GM19467 (cell line): ENCODE results near the gene ITFG1.
A peak's percentile ranks its signal among the peaks of the same experiment; 100 is the strongest.

Source experiments
- ATAC-seq: cut with Tn5 transposase; IDR thresholded peaks from one replicate; pipeline ENCODE4 v1.9.1; 2021; ENCODE audit warnings: mild to moderate bottlenecking, moderate library complexity; ENCODE audit not compliant: unreplicated experiment

ITFG1 gene

DNA sequence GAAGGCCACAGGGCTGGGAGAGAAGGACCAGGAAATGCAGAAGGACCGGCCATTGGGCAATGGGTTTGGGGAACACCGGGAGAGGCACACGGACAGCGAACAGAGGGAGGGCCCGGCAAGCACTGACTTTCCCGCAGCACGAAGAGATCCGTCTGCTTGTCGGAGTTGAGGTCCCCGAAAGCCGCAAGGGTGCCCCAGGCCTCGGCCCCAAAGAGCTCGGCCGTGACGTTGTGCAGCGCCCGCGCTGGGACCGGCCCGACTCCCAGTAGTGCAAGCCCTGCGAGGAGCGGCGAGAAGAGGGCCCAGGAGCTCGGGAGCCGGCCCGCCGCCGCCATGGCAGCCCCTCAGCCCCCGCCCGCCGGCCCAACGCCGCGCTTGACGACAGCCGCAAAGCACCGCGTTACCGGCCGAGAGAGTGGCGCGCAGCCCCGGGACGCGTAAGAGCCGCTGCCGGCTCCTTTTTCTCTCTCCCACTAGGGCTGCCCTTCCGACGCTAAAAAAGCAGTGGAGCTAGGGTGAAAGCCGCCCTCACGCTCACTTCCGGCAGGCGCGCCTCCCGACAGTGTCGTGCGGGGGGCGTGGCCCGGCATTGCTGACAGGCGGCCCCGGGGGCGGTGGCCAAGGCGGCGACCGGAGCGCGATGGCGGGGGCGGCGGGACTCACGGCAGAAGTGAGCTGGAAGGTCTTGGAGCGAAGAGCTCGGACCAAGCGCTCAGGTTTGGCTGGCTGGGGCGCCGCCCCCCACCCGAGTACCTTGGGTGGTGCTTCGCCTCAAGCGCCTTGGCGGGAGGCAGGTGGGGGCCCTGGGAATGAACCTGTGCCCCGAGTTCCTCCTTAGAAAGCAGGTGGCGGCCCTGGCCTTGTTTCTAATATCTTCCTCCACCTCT is at the start of gene ITFG1, which contains the start of gene PHKB:
ITFG1 (minus strand) TSS at position 353 of the 887 bp plus-strand sequence; CDS start at position 335, 18 bp downstream.
PHKB (plus strand) TSS at position 621 of the 887 bp plus-strand sequence; CDS start at position 641, 20 bp downstream.
- ATAC-seq, result peak; percentile 71

DNA sequence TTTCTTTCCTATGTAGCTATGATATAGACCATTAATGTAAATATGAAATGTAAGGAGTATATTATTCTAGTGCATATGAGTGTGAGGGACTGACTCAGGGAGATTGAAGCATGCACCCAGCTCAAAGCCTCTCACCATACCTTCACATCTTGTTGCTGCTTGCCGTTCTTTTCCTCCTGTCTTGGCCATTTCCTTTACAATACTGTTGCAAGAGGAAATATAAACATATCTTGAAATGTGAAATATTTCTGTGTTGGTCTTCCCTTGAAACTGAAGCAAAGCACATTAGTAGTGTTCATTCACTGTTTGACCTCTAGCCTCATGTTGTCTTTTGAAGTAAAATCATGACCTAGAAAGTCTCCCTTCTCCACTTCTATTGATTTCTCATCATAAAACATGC is 46.8 kb upstream of the ITFG1 start:
- no peak for ATAC-seq

DNA sequence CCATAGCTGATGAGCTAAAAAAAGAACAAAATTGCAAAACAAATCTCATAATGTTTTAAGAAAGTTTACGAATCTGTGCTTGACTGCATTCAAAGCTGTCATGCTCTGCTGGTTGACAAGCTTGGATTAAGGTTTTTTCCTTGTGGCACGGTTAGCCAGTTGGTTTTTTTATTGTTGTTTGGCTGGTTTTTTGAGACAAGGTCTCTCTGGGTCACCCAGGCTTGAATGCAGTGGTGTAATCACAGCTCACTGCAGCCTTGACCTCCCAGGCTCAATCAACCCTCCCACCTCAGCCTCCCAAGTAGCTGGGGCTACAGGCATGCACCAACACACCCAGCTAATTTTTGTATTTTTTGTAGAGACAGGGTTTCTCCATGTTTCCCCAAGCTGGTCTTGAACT is 45.9 kb upstream of the ITFG1 start:
- ATAC-seq, result no peak

DNA sequence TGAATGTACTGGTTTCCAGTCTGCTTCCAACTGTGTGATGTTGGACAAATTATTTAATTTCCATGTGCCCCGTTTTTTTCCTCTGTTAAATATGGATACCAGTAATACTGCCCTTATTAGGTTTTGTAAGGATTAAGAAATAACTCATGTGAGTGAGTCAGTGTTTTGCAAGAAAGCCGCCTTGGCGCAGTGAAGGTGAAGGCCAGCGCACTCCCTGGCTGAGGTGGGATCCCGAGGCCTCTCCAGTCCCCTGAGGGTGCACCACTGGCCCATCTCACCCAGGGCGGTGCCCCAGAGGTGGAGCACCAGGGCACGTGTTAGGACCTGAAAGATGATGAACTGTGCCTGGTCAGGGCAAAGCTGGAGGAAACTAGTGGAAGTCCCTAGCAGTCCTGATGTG is 43.7 kb upstream of the ITFG1 start:
- ATAC-seq, result no peak

DNA sequence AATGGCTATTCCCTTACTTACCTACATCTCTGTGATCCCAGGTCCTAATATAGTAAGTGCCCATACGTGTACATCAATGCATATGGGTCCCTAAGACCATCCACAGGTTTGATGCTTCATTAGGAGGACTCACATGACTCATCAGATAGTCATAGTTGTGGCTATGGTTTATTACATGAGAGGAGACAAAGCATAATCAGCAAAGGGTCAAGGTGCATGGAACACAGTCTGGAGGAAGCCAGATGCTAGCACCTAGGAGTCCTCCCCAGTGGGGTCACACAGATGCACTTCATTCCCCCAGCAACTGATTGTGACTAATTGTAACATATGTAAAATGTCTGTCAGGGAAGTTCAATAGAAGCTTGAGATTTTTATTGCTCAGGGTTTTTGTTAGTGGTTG is 43.1 kb upstream of the ITFG1 start:
- ATAC-seq, result no peak

DNA sequence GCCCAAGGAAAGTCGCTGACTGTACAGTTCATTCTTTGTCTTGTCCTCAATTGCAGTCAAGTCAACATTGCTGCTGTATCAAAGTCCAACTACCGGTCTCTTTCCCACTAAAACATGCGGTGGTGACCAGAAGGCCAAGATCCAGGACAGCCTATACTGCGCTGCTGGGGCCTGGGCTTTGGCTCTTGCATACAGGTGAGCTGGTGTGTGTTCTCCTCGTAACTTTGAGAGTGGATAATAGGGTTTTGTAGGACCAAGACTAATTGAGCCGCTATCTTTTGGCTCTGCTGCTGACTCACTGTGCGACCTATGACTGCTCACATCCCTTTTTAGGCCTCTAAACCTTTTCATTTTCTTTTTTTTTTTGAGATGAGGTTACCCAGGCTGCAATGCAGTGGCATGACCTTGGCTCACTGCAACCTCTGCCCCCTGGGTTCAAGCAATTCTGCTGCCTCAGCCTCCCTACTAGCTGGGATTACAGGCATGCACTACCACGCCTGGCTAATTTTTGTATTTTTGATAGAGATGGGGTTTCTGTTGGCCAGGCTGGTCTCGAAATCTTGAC is 38.9 kb upstream of the ITFG1 start:
- ATAC-seq, result no peak

DNA sequence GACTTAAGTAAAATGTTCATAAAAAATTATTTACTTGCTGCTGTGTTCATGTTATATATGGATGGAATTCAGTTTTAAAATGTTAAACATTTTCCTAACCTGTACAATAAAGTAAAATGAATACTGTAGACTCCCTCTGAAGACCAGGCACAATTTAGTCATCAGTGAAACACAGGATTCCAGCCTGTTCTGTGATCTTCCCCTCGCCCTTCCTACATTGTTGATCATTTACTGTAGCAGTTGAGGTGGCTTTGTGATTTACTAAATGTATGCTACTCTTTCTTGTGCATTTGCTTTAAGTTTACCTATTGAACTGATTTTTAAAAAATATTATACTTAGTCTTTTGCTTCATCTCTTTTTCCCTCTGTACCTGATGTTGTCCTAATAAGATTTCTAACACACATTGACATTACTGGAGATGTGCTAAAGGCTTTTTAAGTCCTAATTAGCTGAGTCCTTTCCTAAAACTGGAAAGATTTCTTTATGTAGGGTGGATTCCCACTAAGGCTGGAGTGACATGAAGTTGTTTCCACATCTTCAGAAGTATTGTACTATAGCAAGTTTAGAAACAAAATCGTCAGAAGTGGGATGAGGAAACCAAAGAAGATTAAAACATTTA is 38.3 kb upstream of the ITFG1 start:
- no peak for ATAC-seq

DNA sequence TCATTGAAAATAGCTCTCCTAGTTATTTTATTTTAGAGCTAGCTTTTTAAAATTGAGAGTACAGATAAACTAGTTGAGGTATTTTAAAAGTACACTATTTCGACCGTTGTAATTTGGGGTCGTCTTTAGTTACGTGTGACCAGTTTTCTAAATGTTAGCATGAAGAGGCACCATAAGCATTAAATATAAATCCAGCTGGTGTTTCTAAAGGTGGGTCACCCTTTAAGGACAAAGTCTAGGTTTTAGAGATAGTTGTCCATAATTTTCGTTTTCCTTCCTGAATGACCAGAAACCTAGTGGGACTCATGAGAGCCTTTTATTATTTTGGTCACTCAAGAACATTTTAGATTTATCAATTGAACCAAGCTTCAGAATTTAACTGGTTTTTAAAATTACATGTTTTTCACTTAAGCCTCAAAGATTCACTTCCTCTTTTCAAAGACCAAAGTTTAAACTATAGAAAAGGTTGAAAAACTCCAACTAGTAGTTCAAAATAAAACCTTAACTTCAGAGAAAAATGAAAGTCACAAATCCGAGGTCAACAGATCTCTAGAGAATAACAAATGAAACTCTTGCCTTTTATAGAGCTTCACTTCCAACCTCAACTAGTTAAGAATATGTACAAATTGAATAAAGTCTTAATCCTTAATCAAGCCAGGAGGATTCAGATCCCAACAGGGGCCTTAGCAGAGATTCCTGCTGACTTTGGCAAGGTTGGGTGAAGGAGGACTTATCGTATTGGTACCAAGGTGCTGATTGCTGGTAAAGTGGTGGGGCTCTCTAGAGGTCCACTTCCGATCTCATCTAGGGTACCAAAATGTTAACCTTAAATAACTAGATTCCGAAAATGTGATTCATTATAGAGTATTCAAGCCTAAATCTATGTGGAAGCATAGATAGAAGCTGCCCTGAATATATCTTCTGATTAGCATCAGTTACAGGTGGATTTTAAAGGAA is 32.8 kb upstream of the ITFG1 start:
- peak; percentile 39 for ATAC-seq

DNA sequence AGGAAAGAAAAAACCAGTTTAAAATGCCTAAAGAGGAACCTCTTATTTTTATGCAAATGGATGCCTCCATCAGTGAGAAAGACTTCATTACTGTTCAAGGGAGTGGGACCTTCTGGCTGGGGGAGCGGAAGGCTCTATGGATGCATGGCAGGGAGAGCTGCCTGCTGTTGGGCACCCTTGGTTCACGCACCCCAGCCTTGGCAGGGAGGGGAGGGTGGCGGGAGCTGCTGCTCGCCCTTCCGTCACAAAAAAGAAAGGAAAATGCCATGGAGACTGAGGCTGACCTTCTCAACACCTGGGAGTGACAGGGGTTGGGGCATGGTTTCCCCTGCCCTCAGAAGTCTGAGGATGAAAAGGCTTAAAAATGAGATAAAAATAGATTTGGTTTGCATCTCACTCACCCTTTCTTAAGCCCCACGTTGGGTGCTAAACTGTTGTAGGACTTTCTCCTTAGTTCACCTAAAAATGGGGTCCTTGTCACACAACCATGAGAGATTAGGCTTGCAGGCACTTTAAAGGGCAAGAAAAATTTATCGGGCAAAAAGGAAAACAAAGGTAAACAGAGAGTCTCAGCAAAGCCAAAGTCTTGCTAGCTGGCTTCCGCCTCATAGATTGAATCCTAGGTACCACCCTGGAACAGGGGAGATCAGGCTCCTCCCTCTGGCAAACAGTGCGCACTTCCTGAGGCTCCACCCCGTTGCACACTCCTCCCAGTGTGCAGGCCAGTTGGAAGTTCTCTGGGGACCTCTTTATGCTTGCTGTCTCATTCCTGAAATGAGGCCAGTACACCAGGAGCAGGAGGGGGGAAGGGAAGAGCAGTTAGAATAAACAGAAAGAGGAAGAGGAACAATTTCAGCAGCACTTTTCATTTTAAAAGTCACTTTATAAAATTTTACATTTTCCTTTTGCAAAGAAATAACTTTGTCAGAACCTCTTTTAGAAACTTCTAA is 31.8 kb upstream of the ITFG1 start:
- ATAC-seq, result peak; percentile 76

DNA sequence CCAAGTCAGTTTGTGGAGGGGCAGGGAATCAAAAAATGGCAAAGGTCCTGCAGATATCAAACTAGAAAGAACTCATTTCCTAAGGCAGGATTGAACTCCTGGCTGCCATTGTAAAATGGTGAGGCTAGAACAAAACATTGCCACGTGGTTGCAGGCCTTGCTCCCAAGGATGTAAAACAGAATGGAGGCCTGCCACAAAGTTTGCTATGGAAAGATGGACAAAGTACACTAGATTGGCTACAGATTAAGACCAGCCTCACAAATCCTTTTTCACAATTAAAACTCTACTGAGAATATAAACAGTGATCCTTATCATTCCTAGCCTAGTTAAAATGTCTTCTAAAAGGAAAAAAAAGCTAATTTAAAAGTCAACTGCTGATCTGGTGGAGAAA is 31.2 kb upstream of the ITFG1 start:
- ATAC-seq, result no peak

DNA sequence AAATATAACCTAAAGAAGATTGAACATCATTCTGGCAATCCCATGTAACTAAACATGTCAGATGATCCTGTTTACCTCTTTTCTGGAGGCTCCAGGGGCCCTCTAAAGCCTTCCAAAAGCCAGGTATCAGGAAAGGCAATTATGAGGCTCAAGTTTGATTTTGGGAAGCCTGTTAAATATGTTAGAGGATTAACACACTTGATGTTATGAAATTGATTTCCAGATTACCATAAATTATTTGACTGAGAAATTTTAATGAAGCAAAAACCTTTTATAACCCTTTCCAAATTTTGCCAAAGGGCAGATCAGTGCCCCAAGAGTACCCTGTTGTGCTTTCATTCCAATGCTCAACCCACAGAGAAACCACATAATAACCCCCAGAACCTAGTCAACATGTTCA is 29.6 kb upstream of the ITFG1 start:
- ATAC-seq, result no peak

DNA sequence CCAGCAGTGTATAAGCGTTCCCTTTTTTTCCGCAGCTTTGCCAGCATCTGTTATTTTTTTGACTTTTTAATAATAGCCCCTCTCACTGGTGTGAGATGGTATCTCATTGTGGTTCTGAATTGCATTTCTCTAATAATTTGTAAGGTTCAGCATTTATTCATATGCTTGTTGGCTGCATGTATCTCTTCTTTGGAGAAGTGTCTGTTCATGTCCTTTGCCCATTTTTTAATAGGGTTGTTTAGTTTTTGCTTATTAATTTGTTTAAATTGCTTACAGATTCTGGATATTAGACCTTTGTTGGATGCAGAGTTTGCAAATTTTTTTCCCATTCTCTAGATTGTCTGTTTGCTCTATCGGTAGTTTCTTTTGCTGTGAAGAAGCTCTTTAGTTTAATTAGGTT is 27.2 kb upstream of the ITFG1 start:
- ATAC-seq, result no peak

DNA sequence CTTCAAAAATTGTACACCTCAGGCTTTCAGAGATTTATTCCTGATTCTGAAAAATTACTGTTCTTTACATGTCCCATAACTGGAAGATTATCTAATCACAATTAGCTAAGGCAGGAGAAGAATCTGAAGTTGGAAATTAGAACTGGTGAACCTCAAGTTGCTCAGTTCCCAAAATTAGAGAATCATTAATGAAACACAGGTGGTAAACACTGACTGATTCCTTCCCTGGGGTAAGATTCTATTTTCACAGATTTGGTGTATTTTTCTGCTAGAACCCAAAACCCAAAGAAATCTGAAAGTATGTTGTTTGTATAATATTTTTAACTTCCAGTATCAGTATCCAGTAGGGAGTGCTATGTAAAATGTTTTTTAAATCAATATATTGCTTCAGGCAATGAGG is 26.0 kb upstream of the ITFG1 start:
- peak; percentile 52 for ATAC-seq

DNA sequence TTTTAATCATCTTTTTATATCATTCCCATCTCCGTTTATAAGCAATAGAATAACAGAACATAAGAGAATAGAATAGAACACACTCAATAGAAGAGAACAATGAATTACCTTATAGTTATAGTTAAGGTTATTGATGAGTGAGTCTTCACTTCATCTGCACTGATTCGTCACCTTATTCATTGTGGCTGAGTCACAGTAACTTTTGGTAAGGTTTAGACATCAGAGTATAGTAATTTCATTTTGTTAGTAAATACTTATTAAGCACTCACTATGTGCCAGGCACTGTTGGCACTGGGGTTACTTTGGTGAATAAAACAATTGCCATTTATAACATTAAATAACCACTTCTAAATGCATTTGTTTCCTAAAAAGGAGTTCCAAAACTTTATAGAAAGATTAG is 22.8 kb upstream of the ITFG1 start:
- no peak for ATAC-seq

DNA sequence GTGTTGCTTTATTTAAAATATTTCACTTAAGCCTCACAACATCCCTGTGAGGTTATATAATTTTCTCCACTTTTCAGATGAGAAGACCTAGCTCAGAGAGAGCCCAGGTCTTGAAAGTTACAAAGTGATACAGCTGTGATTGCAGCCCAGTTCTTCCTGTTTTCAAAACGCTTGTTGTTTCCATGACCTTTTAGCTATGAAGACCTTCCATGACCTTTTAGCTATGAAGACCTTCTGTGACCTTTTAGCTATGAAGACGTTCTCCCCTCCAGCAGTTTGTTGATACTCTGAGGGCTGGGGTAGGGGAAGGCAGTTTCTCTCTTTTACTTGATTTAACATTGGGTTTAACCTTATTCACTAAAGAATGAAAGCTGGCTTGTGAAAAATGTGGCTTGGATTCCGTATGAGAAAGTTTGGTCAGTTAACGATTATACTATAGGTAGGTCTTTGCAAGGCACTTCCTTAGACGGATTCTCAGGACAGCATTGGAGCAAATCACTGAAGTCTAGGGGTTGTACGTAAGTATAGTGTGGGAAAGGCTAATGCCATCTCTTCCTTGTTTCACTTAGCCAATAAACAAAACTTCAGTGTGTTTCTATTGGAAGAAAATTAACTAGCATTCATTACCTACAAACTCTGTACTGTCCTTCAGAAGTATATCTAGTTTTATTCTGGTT is 21.0 kb upstream of the ITFG1 start:
- no peak for ATAC-seq

DNA sequence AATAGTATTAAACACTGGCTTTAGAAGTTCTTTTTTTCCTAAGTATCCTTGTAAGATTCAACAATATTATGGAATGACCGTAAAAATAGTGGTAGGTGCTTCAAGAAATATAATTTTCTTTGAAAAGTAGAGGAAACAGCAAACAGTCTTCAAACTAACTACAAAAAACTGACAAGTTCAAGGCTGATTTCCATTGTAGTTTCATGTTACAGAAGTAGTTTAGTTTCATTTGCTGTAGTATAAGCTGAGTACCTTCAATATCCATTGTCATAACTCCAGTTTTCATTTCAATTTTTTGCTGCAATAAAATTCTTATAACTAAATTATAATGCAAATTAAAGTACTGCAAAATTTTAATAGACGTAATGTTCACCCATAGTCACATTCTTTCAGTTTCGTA is 19.5 kb upstream of the ITFG1 start:
- no peak for ATAC-seq

DNA sequence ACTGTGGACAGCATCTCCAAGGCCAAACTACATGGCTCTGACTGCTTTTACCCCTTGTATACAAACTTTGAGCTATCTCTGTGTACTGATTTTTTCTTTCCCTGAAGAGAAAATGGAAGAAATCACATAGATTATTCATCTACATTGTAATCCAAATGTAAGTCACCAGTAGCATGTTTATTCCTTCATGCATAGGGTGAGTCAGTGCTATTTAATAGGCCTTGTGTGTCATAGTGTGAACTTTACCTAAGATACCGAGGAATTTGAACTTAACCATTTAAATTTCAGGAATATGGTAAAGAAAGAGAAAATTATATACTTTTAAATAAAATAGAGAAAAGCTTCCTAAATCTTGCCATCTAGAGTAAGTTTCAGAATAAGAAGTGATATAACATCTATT is 16.8 kb upstream of the ITFG1 start:
- ATAC-seq, result no peak

DNA sequence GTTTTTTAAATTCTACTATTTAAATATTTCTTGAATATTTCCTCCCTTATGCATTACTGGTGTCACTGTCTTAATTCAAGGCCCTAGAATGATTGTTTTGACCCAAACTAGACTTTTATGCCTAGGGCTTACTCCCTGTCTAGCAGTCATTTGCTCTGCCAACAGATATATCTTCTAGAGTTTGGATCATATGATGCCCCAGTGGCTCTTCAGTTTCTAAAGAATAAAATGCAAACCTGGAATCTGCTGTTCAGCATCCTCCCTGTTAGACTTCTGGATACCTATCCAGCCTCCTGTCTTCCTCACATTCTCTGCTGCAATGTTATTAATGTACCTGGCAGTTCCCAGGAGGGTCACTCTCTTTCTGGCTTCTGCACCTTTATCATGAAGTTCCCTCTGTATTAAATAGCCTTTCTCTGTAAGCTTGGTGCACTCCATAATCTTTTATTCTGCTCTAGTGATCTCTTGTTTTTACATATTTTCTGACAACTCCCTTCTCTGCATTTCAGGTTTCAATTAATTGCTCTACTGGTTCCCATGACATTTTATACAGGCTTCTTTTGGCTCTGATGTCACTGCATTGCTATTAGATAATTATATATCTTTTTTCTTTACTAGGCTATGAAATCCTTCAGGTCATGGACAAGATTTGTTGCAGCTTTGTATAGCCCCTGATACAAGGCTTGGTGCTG is 15.9 kb upstream of the ITFG1 start:
- no peak for ATAC-seq

DNA sequence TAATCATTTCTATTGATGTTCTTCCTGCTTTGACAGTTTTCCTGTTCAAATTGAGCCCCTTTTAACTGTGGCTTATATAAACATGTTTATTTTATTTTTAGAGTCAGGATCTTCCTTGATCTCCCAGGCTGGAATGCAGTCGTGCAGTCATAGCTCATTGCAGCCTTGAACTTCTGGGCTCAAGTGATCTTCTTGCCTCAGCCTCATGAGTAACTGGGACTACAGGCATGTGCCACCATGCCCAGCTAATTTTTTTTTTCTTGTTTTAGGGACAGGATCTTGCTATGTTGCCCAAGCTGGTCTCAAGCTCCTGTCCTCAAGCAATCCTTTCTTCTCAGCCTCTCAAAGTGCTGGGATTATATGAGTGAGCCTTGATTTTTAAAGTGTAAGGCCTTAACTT is 14.9 kb upstream of the ITFG1 start:
- ATAC-seq, result no peak
